ENCODE data around the gene FGF22.
"Not testable (repeated sequence)": the region's sequence is repeated elsewhere in the genome, so short reads cannot be mapped to it uniquely, and the experiment has no call there.

Gene FGF22

DNA sequence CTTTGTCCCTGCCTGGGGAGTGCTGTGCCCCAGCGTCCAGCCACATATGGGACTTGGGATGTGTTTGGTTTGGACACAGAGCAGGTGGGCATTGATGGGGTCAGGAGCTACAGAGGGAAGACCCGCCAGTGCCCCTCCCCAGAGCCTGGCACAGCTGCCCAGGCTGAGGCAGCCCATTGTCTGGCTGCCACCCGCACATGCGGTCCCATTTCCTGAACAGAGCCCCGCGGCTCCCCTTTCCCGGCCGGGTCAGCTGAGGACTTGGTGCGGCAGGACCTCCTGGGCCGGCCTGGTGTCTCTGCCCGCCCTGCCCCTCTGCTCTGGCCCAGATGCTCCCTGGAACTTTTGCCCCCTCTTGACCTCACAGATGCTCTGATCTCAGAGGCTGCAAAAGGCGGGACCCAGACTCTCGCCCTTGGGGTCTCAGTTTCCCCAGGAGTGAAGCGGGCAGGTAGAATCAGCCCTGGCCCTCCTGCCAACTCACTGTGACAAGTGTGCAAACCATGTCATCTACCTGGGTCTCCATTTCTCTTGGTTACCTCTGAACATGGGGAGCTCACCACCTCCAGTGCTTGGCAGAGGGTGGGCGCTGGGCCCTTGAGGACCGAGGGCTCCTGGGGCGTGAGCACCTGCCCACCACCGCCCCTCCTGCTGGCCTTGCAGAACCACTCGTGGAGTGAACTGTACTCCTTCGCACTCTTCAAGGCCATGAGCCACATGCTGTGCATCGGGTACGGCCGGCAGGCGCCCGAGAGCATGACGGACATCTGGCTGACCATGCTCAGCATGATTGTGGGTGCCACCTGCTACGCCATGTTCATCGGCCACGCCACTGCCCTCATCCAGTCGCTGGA lies 32.2 kb upstream of the FGF22 start:
- DNase-seq (ENCODE audit: low spot score) = no peak

DNA sequence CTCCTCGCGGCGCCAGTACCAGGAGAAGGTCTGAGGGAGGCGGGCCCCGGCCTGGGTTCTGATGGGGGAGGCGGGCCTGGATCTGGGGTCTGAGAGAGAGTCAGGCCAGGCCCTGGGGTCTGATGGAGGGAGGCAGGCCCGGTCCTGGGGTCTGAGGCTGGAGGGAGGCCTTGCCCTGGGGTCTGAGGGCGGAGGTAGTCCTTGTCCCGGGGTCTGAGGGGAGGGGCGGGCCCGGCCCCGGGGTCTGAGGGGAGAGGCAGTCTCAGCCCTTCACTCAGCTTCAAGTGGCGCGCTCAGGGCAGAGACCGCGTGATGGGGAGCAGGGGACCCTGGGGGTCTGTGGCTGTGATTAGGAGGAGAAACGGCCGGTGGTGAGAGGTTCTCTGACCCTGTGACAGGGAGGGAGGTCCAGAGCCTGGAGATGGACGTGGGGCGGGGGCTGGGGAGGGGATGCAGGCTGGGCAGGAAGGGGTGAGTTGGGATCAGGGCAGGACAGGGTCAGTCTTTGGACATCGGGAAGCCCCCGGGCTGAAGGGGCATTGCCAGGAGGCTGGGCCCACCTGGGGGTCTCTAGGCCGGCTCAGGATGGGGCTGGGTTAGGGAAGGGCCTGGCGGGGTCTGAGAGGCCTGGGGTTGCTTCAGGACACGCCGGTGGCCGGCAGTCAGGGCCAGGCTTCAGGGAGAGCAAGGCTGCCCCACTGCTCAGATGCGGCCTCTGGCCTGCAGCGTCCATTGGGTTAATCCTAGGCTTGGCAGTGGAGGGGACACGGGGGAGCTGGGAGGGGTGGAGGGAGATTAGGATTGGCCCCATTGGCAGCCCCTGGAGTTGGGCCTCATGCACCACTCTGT lies 31.3 kb upstream of the FGF22 start:
- DNase-seq (ENCODE audit: low spot score) = no peak

DNA sequence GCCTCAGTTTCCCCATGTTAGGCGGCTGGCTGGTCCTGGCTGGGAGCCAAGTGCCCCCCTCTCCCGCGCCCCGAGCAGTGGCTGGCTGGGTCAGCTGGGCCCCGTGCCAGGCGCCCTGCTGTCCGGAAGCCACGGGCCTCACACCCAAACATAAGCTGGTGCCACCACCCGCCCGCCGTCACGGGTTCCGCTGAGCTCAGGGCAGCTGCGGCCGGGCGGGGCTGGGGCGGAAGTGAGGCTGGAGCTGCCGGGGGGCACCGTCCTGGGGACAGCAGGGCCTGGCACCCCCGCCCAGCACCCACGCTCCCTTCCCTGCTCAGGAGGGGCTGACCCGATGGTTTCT lies 30.7 kb upstream of the FGF22 start:
- no peak for DNase-seq (ENCODE audit: low spot score)

DNA sequence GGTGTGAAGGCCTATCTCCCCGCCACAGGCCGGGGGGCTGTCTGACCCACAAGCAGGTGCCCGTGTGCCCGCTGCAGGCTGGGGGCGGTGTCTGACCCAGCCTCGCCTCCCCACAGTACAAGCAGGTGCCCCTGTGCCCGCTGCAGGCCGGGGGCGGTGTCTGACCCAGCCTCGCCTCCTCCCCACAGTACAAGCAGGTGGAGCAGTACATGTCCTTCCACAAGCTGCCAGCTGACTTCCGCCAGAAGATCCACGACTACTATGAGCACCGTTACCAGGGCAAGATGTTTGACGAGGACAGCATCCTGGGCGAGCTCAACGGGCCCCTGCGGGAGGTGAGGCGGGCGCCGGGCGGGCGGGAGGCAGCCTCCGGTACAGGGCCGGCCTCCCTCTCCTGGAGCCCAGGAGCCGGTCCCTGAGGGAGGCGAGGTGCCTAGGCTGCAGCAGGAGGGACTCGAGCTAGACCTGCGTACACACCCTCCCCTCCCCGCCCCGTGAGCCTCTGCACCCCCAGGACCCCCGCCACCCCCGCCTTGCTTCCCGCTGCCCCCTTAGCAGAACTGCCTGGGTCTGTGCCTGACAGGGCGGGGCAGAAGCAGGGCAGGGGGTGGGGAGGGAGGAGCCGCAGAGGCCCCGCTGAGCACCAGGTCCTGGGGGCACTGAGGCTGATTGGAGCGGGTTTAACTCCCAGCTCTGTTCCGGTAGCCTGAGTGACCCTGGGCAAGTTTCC lies 29.4 kb upstream of the FGF22 start:
- no peak for DNase-seq (ENCODE audit: low spot score)

DNA sequence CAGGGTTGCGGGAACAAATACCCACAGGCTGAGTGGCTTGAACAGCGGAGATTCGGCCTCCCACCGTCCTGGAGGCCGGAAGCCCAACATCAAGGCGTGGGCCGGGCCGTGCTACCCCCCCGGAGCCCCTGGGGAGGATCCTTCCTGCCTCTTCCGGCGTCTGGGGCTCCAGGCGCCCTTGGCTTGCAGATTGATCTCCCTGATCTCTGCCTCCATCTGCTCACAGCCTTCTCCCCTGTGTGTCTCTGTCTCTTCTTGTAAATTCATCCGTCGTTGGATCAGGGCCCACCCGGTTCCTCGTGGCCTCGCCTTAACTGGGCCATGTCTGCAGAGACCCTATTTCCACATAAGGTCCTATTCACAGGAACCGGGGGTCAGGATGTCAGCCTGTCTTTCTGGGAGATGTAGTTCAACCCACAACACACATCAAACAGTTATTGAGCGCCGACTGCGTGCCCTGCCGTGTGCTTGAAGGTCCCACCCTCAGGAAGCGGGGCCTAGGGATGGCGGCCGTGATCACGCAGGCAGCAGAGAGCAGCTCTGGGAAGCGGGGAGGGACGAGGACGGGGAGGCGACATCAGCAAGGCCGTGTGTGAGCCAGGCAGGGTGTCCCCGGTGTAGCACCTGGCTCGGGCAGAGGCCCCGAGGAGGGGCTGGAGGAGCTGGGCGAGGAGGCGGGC lies 28.7 kb upstream of the FGF22 start:
- peak; percentile 57 for DNase-seq (ENCODE audit: low spot score)

DNA sequence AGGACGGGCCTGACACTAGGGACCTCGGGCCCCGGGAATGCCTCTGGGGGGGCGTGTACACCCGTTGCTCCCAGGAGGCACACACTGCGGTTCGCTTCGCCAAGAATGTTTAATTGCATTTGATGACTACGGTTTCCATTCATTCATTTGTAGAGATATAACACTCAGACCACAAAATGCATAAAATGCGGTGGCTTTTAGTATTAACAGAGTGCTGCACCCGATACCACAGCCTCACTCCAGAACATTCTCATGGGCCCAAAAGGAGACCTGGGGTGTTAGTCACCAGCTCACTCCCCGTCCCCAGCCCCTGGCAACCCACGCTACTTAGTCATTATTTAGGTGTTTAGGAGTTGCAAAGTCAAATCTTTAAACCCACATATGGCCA lies 28.2 kb upstream of the FGF22 start:
- DNase-seq (ENCODE audit: low spot score) = no peak

DNA sequence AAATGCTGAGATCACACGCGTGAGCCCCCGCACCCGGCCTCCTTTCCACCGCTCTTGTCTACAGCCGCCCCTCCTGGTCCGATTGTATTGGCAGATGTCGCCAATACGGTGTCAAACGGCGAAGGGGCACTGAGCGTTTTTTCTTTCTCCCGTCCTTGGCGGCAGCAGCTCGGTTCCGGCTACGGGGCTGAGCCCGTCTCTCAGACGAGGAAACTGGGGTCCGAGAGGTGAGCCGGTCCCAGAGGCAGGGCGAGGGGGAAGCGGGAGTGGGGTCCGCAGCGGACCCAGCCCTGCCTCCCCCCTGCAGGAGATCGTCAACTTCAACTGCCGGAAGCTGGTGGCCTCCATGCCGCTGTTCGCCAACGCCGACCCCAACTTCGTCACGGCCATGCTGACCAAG lies 26.7 kb upstream of the FGF22 start:
- no peak for DNase-seq (ENCODE audit: low spot score)

DNA sequence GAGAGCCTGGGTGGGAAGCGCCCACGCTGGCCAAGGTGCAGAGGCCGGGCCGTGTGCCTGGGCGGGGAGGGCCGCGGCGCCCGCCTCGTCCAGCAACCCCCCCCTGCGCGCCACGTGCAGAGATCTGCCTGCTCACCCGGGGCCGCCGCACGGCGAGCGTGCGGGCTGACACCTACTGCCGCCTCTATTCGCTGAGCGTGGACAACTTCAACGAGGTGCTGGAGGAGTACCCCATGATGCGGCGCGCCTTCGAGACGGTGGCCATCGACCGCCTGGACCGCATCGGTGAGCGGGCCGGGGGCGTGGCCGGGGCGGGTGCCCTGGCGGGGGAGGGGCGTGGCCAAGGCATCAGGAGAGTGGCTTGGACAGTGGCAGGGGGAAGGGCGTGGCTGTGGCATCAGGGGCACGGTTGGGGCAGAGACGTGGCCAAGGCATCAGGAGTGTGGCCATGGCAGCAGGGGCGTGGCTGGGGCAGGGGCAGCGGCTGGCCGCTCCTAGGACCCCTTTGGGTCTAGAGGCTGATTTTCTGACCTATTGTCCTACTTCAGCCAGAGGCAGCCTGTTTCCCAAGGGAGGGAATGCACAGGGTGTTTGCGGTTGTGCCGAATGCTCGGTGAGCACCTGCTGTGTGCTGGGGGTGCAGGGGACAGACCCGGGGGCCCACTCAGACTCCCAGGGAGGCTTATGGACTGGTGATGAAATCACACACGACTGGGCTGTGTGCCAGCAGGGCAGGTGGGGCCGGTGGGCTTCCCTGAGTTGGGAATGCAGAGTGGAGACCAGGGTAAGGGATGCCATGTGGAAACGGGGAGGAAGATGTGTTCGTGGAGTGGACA lies 25.7 kb upstream of the FGF22 start:
- DNase-seq (ENCODE audit: low spot score) = no peak

DNA sequence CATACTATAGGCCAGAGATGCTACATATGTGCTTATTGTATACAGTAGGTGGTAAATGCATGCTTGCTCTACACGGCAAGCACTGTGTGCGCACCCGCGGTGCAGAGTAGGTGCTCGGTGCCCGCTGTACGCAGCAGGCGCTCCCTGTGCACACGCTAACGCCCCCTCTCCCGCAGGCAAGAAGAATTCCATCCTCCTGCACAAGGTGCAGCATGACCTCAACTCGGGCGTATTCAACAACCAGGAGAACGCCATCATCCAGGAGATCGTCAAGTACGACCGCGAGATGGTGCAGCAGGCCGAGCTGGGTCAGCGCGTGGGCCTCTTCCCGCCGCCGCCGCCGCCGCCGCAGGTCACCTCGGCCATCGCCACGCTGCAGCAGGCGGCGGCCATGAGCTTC lies 24.1 kb upstream of the FGF22 start:
- no peak for DNase-seq (ENCODE audit: low spot score)

DNA sequence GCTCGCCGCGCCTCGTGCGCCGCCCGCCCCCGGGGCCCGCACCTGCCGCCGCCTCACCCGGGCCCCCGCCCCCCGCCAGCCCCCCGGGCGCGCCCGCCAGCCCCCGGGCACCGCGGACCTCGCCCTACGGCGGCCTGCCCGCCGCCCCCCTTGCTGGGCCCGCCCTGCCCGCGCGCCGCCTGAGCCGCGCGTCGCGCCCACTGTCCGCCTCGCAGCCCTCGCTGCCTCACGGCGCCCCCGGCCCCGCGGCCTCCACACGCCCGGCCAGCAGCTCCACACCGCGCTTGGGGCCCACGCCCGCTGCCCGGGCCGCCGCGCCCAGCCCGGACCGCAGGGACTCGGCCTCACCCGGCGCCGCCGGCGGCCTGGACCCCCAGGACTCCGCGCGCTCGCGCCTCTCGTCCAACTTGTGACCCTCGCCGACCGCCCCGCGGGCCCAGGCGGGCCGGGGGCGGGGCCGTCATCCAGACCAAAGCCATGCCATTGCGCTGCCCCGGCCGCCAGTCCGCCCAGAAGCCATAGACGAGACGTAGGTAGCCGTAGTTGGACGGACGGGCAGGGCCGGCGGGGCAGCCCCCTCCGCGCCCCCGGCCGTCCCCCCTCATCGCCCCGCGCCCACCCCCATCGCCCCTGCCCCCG lies 23.5 kb upstream of the FGF22 start:
- no peak for DNase-seq (ENCODE audit: low spot score)

DNA sequence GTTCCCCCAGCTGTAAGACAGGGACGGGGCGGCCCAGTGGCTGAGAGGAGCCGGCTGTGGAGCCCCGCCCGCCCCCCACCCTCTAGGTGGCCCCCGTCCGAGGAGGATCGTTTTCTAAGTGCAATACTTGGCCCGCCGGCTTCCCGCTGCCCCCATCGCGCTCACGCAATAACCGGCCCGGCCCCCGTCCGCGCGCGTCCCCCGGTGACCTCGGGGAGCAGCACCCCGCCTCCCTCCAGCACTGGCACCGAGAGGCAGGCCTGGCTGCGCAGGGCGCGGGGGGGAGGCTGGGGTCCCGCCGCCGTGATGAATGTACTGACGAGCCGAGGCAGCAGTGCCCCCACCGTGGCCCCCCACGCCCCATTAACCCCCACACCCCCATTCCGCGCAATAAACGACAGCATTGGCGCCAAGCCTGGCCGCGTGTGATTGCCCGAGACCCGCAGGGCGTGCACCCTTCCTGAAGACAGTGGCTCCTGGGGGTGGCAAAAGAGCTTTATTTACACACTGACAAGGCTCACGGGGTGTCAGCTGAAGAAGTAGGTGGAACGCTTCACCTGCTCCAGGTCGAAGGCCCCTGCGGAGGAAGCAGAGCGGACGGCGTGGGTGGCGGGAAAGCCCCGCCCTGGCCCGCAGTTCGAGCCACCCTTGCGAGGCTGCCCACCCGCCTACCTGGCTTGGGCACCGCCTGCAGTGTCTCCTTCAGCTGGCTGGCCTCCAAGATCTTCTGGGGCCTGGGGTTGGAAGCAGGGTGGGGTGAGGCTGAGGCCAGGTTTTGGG lies 22.7 kb upstream of the FGF22 start:
- no peak for DNase-seq (ENCODE audit: low spot score)

DNA sequence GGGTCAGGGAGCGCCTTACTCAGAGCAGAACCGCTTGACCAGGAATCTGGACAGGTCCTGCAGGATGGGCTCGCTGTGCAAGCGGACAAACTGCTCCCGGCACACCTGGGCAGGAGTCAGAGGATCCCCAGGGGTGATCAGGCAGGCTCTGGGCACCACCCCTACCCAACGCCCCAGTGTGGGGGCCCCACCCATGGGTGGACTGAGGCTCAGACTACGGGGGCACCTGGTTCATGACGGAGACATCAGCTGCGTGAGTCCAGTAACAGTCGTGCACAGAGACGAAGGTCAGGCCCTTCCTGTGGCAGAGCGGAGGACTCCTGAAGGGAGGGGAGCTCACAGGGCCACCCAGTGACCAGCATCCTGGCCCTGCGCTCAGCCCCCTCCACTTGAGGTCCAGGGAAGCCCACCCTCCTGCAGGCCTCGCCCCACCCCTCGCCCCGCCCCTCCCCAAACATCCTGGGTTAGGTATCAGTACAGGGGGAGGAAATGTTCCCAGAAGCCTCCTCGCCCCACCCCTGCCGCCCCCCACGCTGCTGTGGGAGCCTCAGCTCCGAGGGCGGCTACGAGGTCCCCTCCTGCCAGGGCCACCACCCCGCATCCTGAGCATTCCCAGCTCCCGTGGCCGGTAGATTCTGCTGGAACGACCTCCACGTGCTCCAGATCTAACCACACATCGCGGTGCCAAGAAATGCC lies 22.0 kb upstream of the FGF22 start:
- DNase-seq (ENCODE audit: low spot score) = no peak

DNA sequence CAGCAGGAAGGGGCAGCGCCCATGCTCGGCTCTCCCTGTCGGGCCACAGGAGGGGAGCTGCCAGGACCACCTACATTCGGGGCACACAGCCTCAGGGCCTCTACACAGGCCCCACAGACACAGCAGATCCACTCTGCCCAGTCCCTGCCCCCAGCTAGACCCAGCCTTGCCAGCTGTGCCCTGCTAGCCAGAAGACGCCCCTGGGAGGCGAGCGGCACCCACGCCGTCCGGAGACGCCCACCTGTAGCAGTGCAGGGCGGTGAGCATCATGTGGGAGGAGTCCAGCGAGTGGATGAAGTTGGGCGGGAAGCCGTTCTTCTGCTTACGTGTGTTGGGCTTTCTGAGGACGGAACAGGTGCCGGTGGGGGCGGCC lies 21.4 kb upstream of the FGF22 start:
- no peak for DNase-seq (ENCODE audit: low spot score)

DNA sequence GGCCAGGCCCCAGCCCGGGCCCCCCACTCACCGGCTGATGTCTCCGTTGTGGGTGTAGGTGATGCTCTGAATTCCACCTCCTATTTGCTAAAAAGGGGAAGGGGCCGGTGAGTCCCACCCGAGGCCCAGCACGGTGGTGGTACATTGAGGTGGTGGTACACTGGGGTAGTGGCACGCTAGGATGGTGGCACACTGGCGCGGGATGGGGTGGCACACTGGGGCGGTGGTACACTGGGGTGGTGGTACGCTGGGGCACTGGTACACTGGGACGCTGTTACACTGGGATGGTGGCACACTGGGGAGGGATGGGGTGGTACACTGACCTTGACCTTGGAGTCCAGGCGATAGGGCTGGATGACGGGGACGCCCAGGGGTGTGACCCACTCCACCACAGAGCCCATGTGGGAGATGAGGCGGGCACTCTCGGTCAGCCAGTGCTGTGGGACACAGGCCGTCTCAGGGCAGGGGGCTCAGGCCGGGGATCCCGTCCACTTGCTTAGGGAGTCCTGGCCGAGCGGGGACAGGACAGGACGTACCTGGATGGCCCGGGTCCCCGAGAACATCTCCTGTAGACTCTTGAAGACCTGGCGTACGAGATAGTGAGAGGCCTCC lies 20.9 kb upstream of the FGF22 start:
- DNase-seq (ENCODE audit: low spot score) = no peak

DNA sequence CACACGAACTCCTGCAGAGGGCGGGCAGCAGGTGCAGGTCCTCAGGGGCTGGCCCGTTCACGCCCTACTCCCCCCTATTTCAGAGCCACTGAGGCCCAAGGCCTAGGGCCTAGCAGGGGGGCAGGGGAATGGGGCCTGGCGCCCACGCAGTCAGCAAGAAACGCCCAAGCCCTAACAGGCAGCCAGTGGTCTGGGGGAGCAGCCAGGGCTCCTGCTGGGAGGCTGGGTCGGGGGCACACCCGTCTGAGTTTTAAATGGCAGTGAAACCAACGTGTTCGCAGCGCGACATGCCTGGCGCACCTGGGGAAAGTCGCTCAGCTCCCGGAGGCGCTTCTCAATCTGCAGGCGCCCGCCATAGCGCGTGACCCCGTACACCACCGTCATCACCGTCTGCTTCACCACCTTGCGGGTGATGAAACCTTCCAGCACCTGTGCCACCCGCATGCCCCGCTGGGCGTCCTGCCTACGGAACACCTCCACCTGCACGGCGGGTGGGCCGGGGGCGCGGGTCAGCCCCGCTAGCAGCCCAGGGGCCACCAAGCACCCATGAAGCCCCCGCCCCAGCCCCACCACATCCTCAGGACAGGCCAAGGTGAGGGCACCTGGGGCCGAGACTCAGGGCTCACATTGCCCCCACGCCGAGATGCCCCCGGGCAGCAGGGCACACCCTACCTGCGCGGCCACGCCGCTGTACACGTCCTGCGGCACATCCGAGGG lies 20.2 kb upstream of the FGF22 start:
- DNase-seq (ENCODE audit: low spot score) = no peak

DNA sequence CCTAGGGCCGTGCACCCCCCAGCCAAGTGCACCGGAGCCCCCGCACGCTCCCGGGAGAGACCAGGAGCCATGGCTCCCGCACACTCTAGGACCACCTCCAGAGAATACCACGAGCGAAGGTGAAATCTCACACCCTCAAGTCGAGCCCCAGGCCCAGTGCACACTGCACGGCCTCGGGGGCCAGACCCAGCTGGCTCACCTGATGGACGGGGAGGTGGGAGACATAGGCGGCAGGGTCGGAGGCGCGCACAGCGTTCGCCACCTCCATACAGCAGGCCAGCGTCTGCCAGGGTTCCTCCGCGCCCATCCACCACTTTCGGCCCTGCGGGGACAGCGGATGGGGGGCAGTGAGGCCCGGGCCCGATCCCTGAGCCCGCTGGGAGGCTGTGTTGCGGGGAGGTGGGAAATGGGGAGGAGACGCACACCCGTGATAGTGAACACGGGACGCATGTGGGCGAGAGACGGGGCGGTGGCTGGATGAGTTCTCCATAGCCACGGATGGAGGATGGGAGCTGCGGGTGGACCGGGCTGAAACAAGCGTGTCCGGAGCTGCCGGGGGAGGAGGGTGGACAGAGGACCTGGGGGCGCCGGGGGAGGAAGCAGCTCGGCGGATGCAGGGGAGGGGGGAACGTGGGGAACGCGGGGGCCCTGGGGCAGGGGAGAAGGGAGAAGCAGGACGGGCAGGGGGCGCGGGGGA lies 19.4 kb upstream of the FGF22 start:
- DNase-seq (ENCODE audit: low spot score) = no peak

DNA sequence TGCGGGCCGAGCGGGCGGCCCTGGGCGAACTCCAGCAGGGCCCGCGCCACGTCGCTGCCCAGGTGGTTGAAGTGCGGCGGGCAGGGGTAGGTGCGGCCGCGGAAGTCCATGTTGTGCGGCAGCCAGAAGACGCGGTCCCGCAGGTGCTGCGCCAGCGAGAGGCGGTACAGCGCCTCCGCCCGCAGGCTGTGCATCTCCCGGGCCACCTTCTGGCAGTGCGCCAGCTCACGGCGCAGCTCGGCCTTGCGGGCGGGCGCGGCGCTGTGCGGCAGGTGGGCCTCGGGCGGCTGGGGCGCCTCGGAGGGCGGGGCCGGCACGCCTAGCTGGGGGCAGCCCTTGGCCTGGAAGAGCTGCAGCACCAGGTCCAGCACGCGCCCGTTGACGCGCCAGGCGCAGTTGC lies 18.5 kb upstream of the FGF22 start:
- not testable (repeated sequence) for DNase-seq (ENCODE audit: low spot score)

DNA sequence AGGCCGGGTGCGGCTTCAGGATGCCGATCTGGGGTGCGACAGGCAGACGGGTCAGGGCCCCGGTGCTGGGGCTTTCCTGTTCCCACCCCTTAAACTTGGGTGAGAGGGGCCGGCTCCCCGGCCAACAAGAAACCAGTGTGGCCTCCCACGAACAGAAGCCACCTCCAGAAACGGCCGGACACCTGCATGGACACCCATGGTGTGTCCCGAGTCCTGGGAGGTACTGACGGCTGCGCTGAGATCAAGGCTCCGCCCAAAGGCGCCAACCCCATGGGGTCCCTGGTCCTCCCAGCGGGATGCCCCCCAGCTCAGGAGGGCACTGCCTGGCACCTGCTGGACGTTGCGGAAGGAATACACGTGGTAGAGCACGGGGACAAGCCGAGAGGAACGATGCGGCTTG lies 17.9 kb upstream of the FGF22 start:
- DNase-seq (ENCODE audit: low spot score) = no peak
